HFFc6 (cell line): ENCODE data around the gene TRAFD1. TPM values are rescaled to one million over a fixed set of nuclear protein-coding genes. Genes with fewer than 3 reads are reported as not detected.
"Not testable (repeated sequence)": the region's sequence is repeated elsewhere in the genome, so short reads cannot be mapped to it uniquely, and the experiment has no call there.

Source experiments
- DNase-seq: peaks from one replicate; pipeline ENCODE4 v3.0.0-alpha.2; 2018
- H3K27ac Mint-ChIP-seq: 2 replicates; pipeline ENCODE4 v1.8.0; 2020; ENCODE audit warnings: mild to moderate bottlenecking, mixed read lengths
- H3K27me3 Mint-ChIP-seq: 2 replicates; pipeline ENCODE4 v1.8.0; 2021; ENCODE audit warnings: mild to moderate bottlenecking, moderate library complexity, mixed read lengths; ENCODE audit not compliant: insufficient read depth
- H3K36me3 Mint-ChIP-seq: 2 replicates; pipeline ENCODE4 v1.8.0; 2021; ENCODE audit warnings: low read depth, mixed read lengths
- H3K4me1 Mint-ChIP-seq: 2 replicates; pipeline ENCODE4 v1.8.0; 2020; ENCODE audit warnings: low read depth, mixed read lengths
- H3K4me3 Mint-ChIP-seq: 2 replicates; pipeline ENCODE4 v1.8.0; 2020; ENCODE audit warnings: mild to moderate bottlenecking, moderate library complexity, mixed read lengths
- H3K9me3 Mint-ChIP-seq: 2 replicates; pipeline ENCODE4 v1.8.0; 2020; ENCODE audit warnings: mild to moderate bottlenecking, mixed read lengths
- CTCF ChIP-seq: fragments of 200-600 bp; sonication (generic); IDR thresholded peaks from 2 replicates; pipeline ENCODE4 v1.5.0; 2021; ENCODE audit warnings: antibody characterized with exemption, mild to moderate bottlenecking
- total RNA-seq, 6 experiments: library from RNA; stranded (reverse); fragmentation: NEBNext Ultra II Directional; extraction: Animal tissue kit (Norgen Biotek cat#: 25700); gene quantifications; 2 replicates in 1 of 6; 3 replicates in 5 of 6; pipeline ENCODE4 v1.2.3, GENCODE V29; 2021

The TRAFD1 gene
- total RNA-seq, 6 experiments from 2014 or later: 22.8 to 25.1 (median 24.0) TPM

GRCh38 chr12:112153893-112154219 is 28.5 kb downstream of the TRAFD1 start:
- H3K27me3 Mint-ChIP-seq: peaks cover 6% of the 10 kb centered on the region; the same call in 1 of the 2 replicates
- no peak for TF ChIP-seq CTCF
- H3K4me1 Mint-ChIP-seq: no peaks in the 10 kb centered on the region
- H3K36me3 Mint-ChIP-seq: peaks cover 66% of the 10 kb centered on the region
- H3K4me3 Mint-ChIP-seq: no peak overlapping the region
- DNase-seq: no peak
- no peak overlapping the region for H3K27ac Mint-ChIP-seq
- H3K9me3 Mint-ChIP-seq: no peaks in the 10 kb centered on the region

GRCh38 chr12:112158461-112159145 is 33.2 kb downstream of the TRAFD1 start:
- not testable (repeated sequence) for DNase-seq, H3K4me3 Mint-ChIP-seq, H3K27me3 Mint-ChIP-seq, H3K9me3 Mint-ChIP-seq, H3K4me1 Mint-ChIP-seq, H3K27ac Mint-ChIP-seq
- peaks cover 69% of the 10 kb centered on the region for H3K36me3 Mint-ChIP-seq

GRCh38 chr12:112159146-112159541 is 33.8 kb downstream of the TRAFD1 start:
- Mint-ChIP-seq H3K9me3 (no peaks in the 10 kb centered on the region), H3K27ac (no peak overlapping the region), H3K36me3 (peaks cover 64% of the 10 kb centered on the region), H3K4me3 (no peak overlapping the region), H3K27me3 (peaks cover 9% of the 10 kb centered on the region), H3K4me1 (no peaks in the 10 kb centered on the region)
- no peak for TF ChIP-seq CTCF
- no peak for DNase-seq

GRCh38 chr12:112160611-112161010 is 35.3 kb downstream of the TRAFD1 start:
- no peaks in the 10 kb centered on the region for H3K4me1 Mint-ChIP-seq
- H3K27ac Mint-ChIP-seq: no peak overlapping the region
- TF ChIP-seq CTCF: no peak
- H3K27me3 Mint-ChIP-seq: peaks cover 7% of the 10 kb centered on the region
- H3K9me3 Mint-ChIP-seq: no peaks in the 10 kb centered on the region
- H3K36me3 Mint-ChIP-seq: peaks cover 55% of the 10 kb centered on the region
- no peak overlapping the region for H3K4me3 Mint-ChIP-seq
- no peak for DNase-seq

GRCh38 chr12:112161711-112162110 is 36.4 kb downstream of the TRAFD1 start:
- Mint-ChIP-seq H3K27me3 (peaks cover 7% of the 10 kb centered on the region), H3K4me1 (no peaks in the 10 kb centered on the region), H3K36me3 (peaks cover 46% of the 10 kb centered on the region), H3K27ac (no peak overlapping the region), H3K9me3 (no peaks in the 10 kb centered on the region), H3K4me3 (no peak overlapping the region)
- TF ChIP-seq CTCF: no peak
- no peak for DNase-seq

GRCh38 chr12:112162241-112162790 is 37.0 kb downstream of the TRAFD1 start:
- TF ChIP-seq CTCF: no peak
- peaks cover 39% of the 10 kb centered on the region for H3K36me3 Mint-ChIP-seq

More at GRCh38 chr12:112162241-112162790, 37.0 kb downstream of the TRAFD1 start:
- H3K4me3 Mint-ChIP-seq: no peak overlapping the region
- no peak for DNase-seq
- H3K9me3 Mint-ChIP-seq: no peaks in the 10 kb centered on the region
- no peaks in the 10 kb centered on the region for H3K4me1 Mint-ChIP-seq
- H3K27me3 Mint-ChIP-seq: peaks cover 7% of the 10 kb centered on the region
- H3K27ac Mint-ChIP-seq: no peak overlapping the region
